K562 (cell line): Measurements from ENCODE around the gene ZNF821. TPM values are rescaled to one million over a fixed set of nuclear protein-coding genes. Genes with fewer than 3 reads are reported as not detected.

Experiments used
- ATAC-seq: fragments of 200-7000 bp; cut with Tn5 transposase; 3 replicates; pipeline ENCODE4 v1.9.1; 2020; ENCODE audit warnings: moderate library complexity
- BruUV-seq: library from RNA; stranded (reverse); fragments of 400-500 nt; replicated peaks from 2 replicates; lab custom pipeline; 2021; lab: Mats Ljungman, UMichigan
- CTCF ChIA-PET: fragments of 300-600 bp; formaldehyde crosslinking; extraction: SDS; loops from one replicate; lab custom pipeline; 2021; ENCODE audit warnings: low intra/inter-chr PET ratio; lab: Yijun Ruan, JAX
- POLR2A ChIA-PET: fragments of 300-600, 350-650 bp; sonication (Branson Sonifier 250); formaldehyde crosslinking; extraction: SDS; loops from one replicate; lab custom pipeline; 2021; ENCODE audit warnings: antibody characterized with exemption, inconsistent platforms; lab: Yijun Ruan, JAX
- DNase-seq, 4 experiments: peaks; one replicate each; pipeline versions ENCODE4 v3.0.0 to v3.0.0-alpha.2; 2011 to 2018; ENCODE audit warnings: low spot score in 3 of 4, mixed read lengths in 3 of 4; ENCODE audit errors: extremely low read depth in 1 of 4
- FAIRE-seq: peaks from 2 replicates; lab custom pipeline; 2011; peaks lifted over from hg19 to GRCh38; lab: Jason Lieb, UNC
- H2AFZ ChIP-seq: 2 replicates; pipeline ENCODE4 v1.6.0; 2011; ENCODE audit warnings: low read depth, low read length, control low read depth, inconsistent platforms
- H3K27ac ChIP-seq: fragments of 200-600 bp; 3 replicates; pipeline ENCODE4 v1.8.0; 2011; ENCODE audit warnings: low read depth, mild to moderate bottlenecking, control low read depth, inconsistent platforms, low read length, moderate library complexity, mixed read lengths; ENCODE audit errors: extremely low read depth
- H3K27me3 ChIP-seq, 2 experiments: fragments of 300-600 bp in 1 of 2; 2 replicates in 1 of 2; 3 replicates in 1 of 2; pipeline versions ENCODE4 v1.6.0 to v1.8.0; 2011; ENCODE audit warnings: inconsistent platforms in 2 of 2, low read length in 2 of 2, mild to moderate bottlenecking in 1 of 2, mixed read lengths in 1 of 2, moderate library complexity in 1 of 2; ENCODE audit not compliant: control insufficient read depth in 2 of 2, insufficient read depth in 2 of 2
- H3K36me3 ChIP-seq: fragments of 300-600 bp; 3 replicates; pipeline ENCODE4 v1.8.0; 2011; ENCODE audit warnings: mild to moderate bottlenecking, low read length, inconsistent platforms; ENCODE audit not compliant: control insufficient read depth, insufficient read depth
- H3K4me1 ChIP-seq, 2 experiments: fragments of 200-600 bp in 1 of 2; replicated peaks in 1 of 2; 2 replicates in 1 of 2; 3 replicates in 1 of 2; pipeline versions ENCODE4 v1.5.1 to v1.8.0; 2011; ENCODE audit warnings: inconsistent platforms in 2 of 2, low read length in 2 of 2, mild to moderate bottlenecking in 1 of 2, mixed read lengths in 1 of 2, moderate library complexity in 1 of 2; ENCODE audit not compliant: control insufficient read depth in 2 of 2, insufficient read depth in 2 of 2
- H3K4me2 ChIP-seq: 2 replicates; pipeline ENCODE4 v1.6.1; 2011; ENCODE audit warnings: low read length, control low read depth, inconsistent platforms, mixed read lengths; ENCODE audit not compliant: insufficient read depth
- H3K4me3 ChIP-seq: fragments of 200-600 bp; sonication (generic), shearing (Covaris generic); 2 replicates; pipeline ENCODE4 v1.5.1; 2016; ENCODE audit warnings: control low read depth, inconsistent platforms
- H3K79me2 ChIP-seq: fragments of 200-600 bp; 3 replicates; pipeline ENCODE4 v1.8.0; 2011; ENCODE audit warnings: low read length, inconsistent platforms; ENCODE audit not compliant: control insufficient read depth, insufficient read depth
- H3K9ac ChIP-seq, 2 experiments: 2 replicates each; pipeline versions ENCODE4 v1.6.0 to v1.6.1; 2011; ENCODE audit warnings: low read depth in 2 of 2, low read length in 2 of 2, control low read depth in 1 of 2, inconsistent platforms in 1 of 2, mild to moderate bottlenecking in 1 of 2, mixed read lengths in 1 of 2; ENCODE audit not compliant: insufficient read depth in 1 of 2
- H3K9me1 ChIP-seq: one replicate; pipeline ENCODE4 v1.6.0; 2011; ENCODE audit warnings: inconsistent platforms, mild to moderate bottlenecking, low read length, moderate library complexity; ENCODE audit not compliant: control insufficient read depth, insufficient read depth
- H3K9me3 ChIP-seq: replicated peaks from 2 replicates; pipeline ENCODE4 v1.5.1; 2011; ENCODE audit warnings: low read depth, low read length, inconsistent platforms; ENCODE audit not compliant: control insufficient read depth, insufficient read depth
- H4K20me1 ChIP-seq: replicated peaks from 2 replicates; pipeline ENCODE4 v1.6.1; 2011; ENCODE audit warnings: low read length, inconsistent platforms, mixed read lengths; ENCODE audit not compliant: control insufficient read depth, insufficient read depth
- BCOR ChIP-seq: fragments of 450-650 bp; IDR thresholded peaks from 2 replicates; pipeline ENCODE4 v1.6.1; 2016
- CEBPB ChIP-seq: fragments of 450-650 bp; IDR thresholded peaks from 2 replicates; pipeline ENCODE4 v1.6.1; 2016; ENCODE audit warnings: missing genetic modification characterization, missing compliant biosample characterization
- CEBPG ChIP-seq, 3 experiments: fragments of 200-800 bp in 1 of 3; sonication (Bioruptor generic) in 1 of 3; sonication (generic) in 1 of 3; formaldehyde crosslinking in 1 of 3; IDR thresholded peaks in 2 of 3; conservative IDR thresholded peaks in 1 of 3; 2 replicates each; pipeline versions ENCODE4 v1.6.1 to v1.8.0; 2016 to 2022; ENCODE audit warnings: missing compliant biosample characterization in 2 of 3, missing genetic modification characterization in 2 of 3, mild to moderate bottlenecking in 1 of 3, missing genetic modification reagents in 1 of 3
- NFYB ChIP-seq: IDR thresholded peaks from 2 replicates; pipeline ENCODE4 v1.6.1; 2011; ENCODE audit warnings: mild to moderate bottlenecking, moderate library complexity; ENCODE audit not compliant: insufficient read length; ENCODE audit errors: extremely low read depth
- TEAD1 ChIP-seq, 2 experiments: fragments of 450-650 bp in 1 of 2; sonication (generic) in 1 of 2; formaldehyde crosslinking; IDR thresholded peaks; 2 replicates each; pipeline versions ENCODE4 v1.4.0 to v1.8.0; 2020 to 2022; ENCODE audit warnings: mild to moderate bottlenecking in 2 of 2, missing genetic modification reagents in 1 of 2
- TRIM28 ChIP-seq: fragments of 450-650 bp; IDR thresholded peaks from 2 replicates; pipeline ENCODE4 v1.6.1; 2017
- WGBS: fragments of 100-300 bp; shearing (Covaris generic); methylation state at CpG from one replicate; pipeline ENCODE4 v1.1.6; 2016; ENCODE audit warnings: low coverage, mixed read lengths; ENCODE audit not compliant: insufficient coverage; ENCODE audit errors: missing lambda C conversion rate; 5-methylcytosine and 5-hydroxymethylcytosine counted together
- in situ Hi-C: fragments of 300-500 bp; cut with MboI; formaldehyde crosslinking; loops from 4 replicates; pipeline ENCODE4 v1.15.0; 2018; ENCODE audit warnings: inconsistent platforms, mixed read lengths
- intact Hi-C: fragments of 100-400 bp; cut with micrococcal nuclease; formaldehyde crosslinking; loops from 2 replicates; pipeline ENCODE4 v1.14.2; 2022
- polyA plus RNA-seq, 8 experiments: library from polyadenylated mRNA; depleted of rRNA in 4 of 8; stranded (reverse) in 5 of 8; unstranded in 3 of 8; fragments of >200 nt; fragmentation: Nextera tagmentation in 2 of 8; fragmentation: Illumina TruSeq in 1 of 8; extraction: Ambion mirVana in 2 of 8; extraction: Trizol in 1 of 8; gene quantifications; 2 replicates each; pipeline versions ENCODE4 v1.2.1 to v1.2.3, GENCODE V29; 2011 to 2014; ENCODE audit warnings: inconsistent platforms in 1 of 8, missing spikeins in 1 of 8
- total RNA-seq, 7 experiments: library from RNA; depleted of rRNA in 6 of 7; stranded (reverse); fragments of >200 nt in 6 of 7; fragmentation: Illumina TruSeq in 2 of 7; extraction: Trizol in 2 of 7; gene quantifications; 2 replicates each; pipeline versions ENCODE4 v1.2.1 to v1.2.3, GENCODE V29; 2011 to 2021; ENCODE audit warnings: low replicate concordance in 1 of 7
- TF ChIP-seq, protein P1 (sequence below): fragments of 450-650 bp; IDR thresholded peaks from 2 replicates; pipeline ENCODE4 v1.6.1; 2014; ENCODE audit warnings: low read depth, mild to moderate bottlenecking, moderate library complexity, borderline replicate concordance
- TF ChIP-seq, protein P2 (sequence below): sonication (generic); formaldehyde crosslinking; IDR thresholded peaks from 2 replicates; pipeline ENCODE4 v1.8.0; 2022; ENCODE audit warnings: mild to moderate bottlenecking, low read depth, missing genetic modification reagents

The ZNF821 gene
- total and polyA plus RNA-seq, 9 of the 15 experiments (the other 6 are each of a cell fraction or from before 2014, with no cell fraction given), result 0.38 to 5.6 (median 3.6) TPM

DNA sequence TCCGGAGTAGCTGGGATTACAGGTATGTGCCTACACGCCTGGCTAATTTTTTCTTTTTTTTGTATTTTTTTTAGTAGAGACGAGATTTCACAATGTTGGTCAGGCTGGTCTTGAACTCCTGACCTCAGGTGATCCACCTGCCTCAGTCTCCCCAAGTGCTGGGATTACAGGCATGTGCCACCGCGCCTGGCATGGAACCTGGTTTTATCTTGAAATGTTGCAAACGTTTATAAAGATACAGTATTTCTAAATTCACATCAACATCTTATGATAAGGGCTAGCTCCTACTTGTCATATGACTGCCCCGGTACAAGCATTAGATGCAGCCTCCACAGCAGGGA lies 9.9 kb upstream of the ZNF821 start:
- Histone ChIP-seq H3K27ac (peak overlapping the region; percentile 88; the same call in 2 of the 3 replicates), H3K9me1 (no peaks in the 10 kb centered on the region), H2AFZ (peak overlapping the region; percentile 93), H4K20me1 (no peaks in the 10 kb centered on the region), H3K9me3 (no peaks in the 10 kb centered on the region), H3K36me3 (peaks cover 8% of the 10 kb centered on the region; the same call in 1 of the 3 replicates), H3K9ac (peak overlapping the region; percentile 95 to 99; a peak in 3 of 4 replicates), H3K27me3 (no peaks in the 10 kb centered on the region), H3K4me2 (peak overlapping the region; percentile 93), H3K4me3 (peak overlapping the region; percentile 92), H3K79me2 (peaks cover 52% of the 10 kb centered on the region), H3K4me1 (peaks cover 7 to 25% of the 10 kb centered on the region in 2 experiments; a peak in 4 of 5 replicates)
- FAIRE-seq (no peak), ATAC-seq (no peak), DNase-seq (no peak)
- TF ChIP-seq NFYB (no peak), CEBPG (CRISPR knock-in tag; IDR thresholded peaks at IDR 0.05) (no peak), CEBPG (tag; conservative IDR thresholded peaks at IDR 0.05 in 1 of 2, IDR thresholded peaks at IDR 0.05 in 1 of 2) (peak in 1 of 2 experiments; percentile 63; a peak in 2 of 4 replicates), BCOR (peak; percentile 38; the same call in 1 of the 2 replicates), CEBPB (tag) (peak; percentile 75)
- ChIA-PET CTCF (no interaction called here), POLR2A (interaction anchor here (1.3 to 2.9 kb wide), 3 partner anchors 8 to 34 kb away, joined by 3 to 20 read pairs (median 5); partner anchors contain the start of gene ZNF821)
- intact Hi-C loops, result no loop called here
- in situ Hi-C loops, result no loop called here
- no TSS peak for BruUV-seq
- 32% methylated on average over 7 of the region's 7 CpGs for WGBS

DNA sequence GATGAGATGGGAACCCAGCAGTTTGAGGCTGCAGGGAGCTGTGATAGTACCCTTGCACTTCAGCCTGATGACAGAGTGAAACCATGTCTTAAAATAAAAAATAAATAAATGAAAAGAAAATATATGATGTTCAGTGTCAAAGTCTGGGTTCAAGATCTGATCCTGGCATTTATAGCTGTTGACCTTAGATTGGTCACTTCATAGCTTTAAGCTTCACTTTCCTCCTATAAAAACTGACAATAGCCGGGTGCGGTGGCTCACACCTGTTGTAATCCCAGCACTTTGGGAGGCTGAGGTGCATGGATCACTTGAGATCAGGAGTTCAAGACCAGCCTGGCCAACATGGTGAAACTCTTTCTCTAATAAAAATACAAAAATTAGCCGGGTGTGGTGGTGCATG lies 5.2 kb upstream of the ZNF821 start:
- CTCF ChIA-PET, result no interaction called here
- H3K4me2 ChIP-seq, result no peak overlapping the region
- FAIRE-seq (no peak), DNase-seq (no peak), ATAC-seq (no peak)
- no peak overlapping the region for H3K27ac ChIP-seq
- no peak overlapping the region for H3K9ac ChIP-seq
- no peak overlapping the region for H3K4me3 ChIP-seq
- WGBS, result 65% methylated on average over 3 of the region's 3 CpGs
- intact Hi-C loops (no loop called here), in situ Hi-C loops (no loop called here)
- no TSS peak for BruUV-seq
- no peaks in the 10 kb centered on the region for H3K36me3 ChIP-seq
- H3K79me2 ChIP-seq, result peaks cover 5% of the 10 kb centered on the region
- H4K20me1 ChIP-seq, result no peaks in the 10 kb centered on the region
- peaks cover 12 to 20% of the 10 kb centered on the region in 2 experiments; a peak in 4 of 5 replicates for H3K4me1 ChIP-seq
- TF ChIP-seq TRIM28, result no peak
- TF ChIP-seq, protein P1, sequence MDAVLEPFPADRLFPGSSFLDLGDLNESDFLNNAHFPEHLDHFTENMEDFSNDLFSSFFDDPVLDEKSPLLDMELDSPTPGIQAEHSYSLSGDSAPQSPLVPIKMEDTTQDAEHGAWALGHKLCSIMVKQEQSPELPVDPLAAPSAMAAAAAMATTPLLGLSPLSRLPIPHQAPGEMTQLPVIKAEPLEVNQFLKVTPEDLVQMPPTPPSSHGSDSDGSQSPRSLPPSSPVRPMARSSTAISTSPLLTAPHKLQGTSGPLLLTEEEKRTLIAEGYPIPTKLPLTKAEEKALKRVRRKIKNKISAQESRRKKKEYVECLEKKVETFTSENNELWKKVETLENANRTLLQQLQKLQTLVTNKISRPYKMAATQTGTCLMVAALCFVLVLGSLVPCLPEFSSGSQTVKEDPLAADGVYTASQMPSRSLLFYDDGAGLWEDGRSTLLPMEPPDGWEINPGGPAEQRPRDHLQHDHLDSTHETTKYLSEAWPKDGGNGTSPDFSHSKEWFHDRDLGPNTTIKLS, result no peak
- TF ChIP-seq, protein P2, sequence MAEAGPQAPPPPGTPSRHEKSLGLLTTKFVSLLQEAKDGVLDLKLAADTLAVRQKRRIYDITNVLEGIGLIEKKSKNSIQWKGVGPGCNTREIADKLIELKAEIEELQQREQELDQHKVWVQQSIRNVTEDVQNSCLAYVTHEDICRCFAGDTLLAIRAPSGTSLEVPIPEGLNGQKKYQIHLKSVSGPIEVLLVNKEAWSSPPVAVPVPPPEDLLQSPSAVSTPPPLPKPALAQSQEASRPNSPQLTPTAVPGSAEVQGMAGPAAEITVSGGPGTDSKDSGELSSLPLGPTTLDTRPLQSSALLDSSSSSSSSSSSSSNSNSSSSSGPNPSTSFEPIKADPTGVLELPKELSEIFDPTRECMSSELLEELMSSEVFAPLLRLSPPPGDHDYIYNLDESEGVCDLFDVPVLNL (CRISPR knock-in tag), result no peak
- no peak for TF ChIP-seq TEAD1 (CRISPR knock-in tag; IDR thresholded peaks at IDR 0.05)
- TF ChIP-seq, all 486 proteins: peak for 0
- no peaks in the 10 kb centered on the region for H3K9me3 ChIP-seq
- no peaks in the 10 kb centered on the region for H3K27me3 ChIP-seq
- no peaks in the 10 kb centered on the region for H3K9me1 ChIP-seq
- POLR2A ChIA-PET, result interaction anchor here (0.6 to 1.8 kb wide), 3 partner anchors 11 to 117 kb away, joined by 3 to 6 read pairs (median 4); no protein-coding TSS in a partner anchor
- no peak overlapping the region for H2AFZ ChIP-seq
